SK-N-MC (cell line): ENCODE data around the gene FBLIM1.
"Not testable (repeated sequence)": the region's sequence is repeated elsewhere in the genome, so short reads cannot be mapped to it uniquely, and the experiment has no call there.

ENCODE experiments used
- DNase-seq: peaks from one replicate; pipeline ENCODE4 v3.0.0-alpha.2; 2011; ENCODE audit warnings: low read depth, low spot score
- H3K27ac ChIP-seq: fragments of 200-600 bp; sonication (generic); 2 replicates; pipeline ENCODE4 v1.5.1; 2016; ENCODE audit warnings: mixed run types
- H3K36me3 ChIP-seq: fragments of 200-600 bp; sonication (generic); 2 replicates; pipeline ENCODE4 v1.6.1; 2017; ENCODE audit warnings: antibody characterized with exemption, low read length, mixed read lengths; ENCODE audit not compliant: insufficient read depth
- H3K4me3 ChIP-seq: fragments of 200-600 bp; sonication (generic); 2 replicates; pipeline ENCODE4 v1.5.1; 2016
- H3K9ac ChIP-seq: fragments of 200-600 bp; sonication (generic); 2 replicates; pipeline ENCODE4 v1.8.0; 2017; ENCODE audit warnings: mixed run types, mixed read lengths; ENCODE audit not compliant: insufficient read length
- H3K9me3 ChIP-seq: fragments of 200-600 bp; sonication (generic); 2 replicates; pipeline ENCODE4 v1.6.1; 2017; ENCODE audit warnings: low read depth, mild to moderate bottlenecking, antibody characterized with exemption, low read length, moderate library complexity, mixed read lengths
- EZH2 ChIP-seq: fragments of 200-600 bp; sonication (generic); IDR thresholded peaks from one replicate; pipeline ENCODE4 v1.6.1; 2017; ENCODE audit warnings: antibody characterized with exemption
- FOXP2 ChIP-seq: optimal IDR thresholded peaks from 2 replicates; pipeline ENCODE3; 2011; ENCODE audit warnings: mild to moderate bottlenecking, moderate library complexity; ENCODE audit not compliant: insufficient read depth; ENCODE audit errors: extremely low read length, control extremely low read depth
- POLR2AphosphoS5 ChIP-seq: IDR thresholded peaks from 2 replicates; pipeline ENCODE4 v1.6.1; 2012; ENCODE audit warnings: mild to moderate bottlenecking, low read depth, low read length, borderline replicate concordance

Gene FBLIM1

GRCh38 chr1:15826810-15827507, 68.4 kb downstream of the FBLIM1 start:
- Histone ChIP-seq H3K4me3 (no peak overlapping the region), H3K27ac (no peak overlapping the region), H3K36me3 (no peaks in the 10 kb centered on the region), H3K9ac (no peak overlapping the region), H3K9me3 (no peaks in the 10 kb centered on the region)
- no peak for TF ChIP-seq EZH2
- TF ChIP-seq FOXP2: no peak
- no peak for DNase-seq

GRCh38 chr1:15827567-15827966, 69.0 kb downstream of the FBLIM1 start:
- not testable (repeated sequence) for H3K9ac ChIP-seq, H3K27ac ChIP-seq, H3K9me3 ChIP-seq, H3K36me3 ChIP-seq, H3K4me3 ChIP-seq, DNase-seq

GRCh38 chr1:15828931-15829330, 70.3 kb downstream of the FBLIM1 start:
- H3K9ac ChIP-seq, H3K9me3 ChIP-seq, H3K36me3 ChIP-seq, H3K4me3 ChIP-seq, DNase-seq, H3K27ac ChIP-seq: not testable (repeated sequence)

- H3K27ac ChIP-seq: no peak overlapping the region
These were observed 71.7 kb downstream of the FBLIM1 start for GRCh38 chr1:15830258-15830657.

GRCh38 chr1:15833069-15833679, 74.6 kb downstream of the FBLIM1 start:
- DNase-seq: no peak
- TF ChIP-seq POLR2AphosphoS5 (no peak), EZH2 (no peak)
- Histone ChIP-seq H3K9me3 (no peaks in the 10 kb centered on the region), H3K36me3 (no peaks in the 10 kb centered on the region), H3K27ac (peak overlapping the region; percentile 16; the same call in 1 of the 2 replicates), H3K4me3 (peak overlapping the region; percentile 84), H3K9ac (peak overlapping the region; percentile 95)

More at GRCh38 chr1:15830258-15830657, 71.7 kb downstream of the FBLIM1 start:
- TF ChIP-seq POLR2AphosphoS5: peak; percentile 20; the same call in 1 of the 2 replicates
- TF ChIP-seq FOXP2: no peak
- no peak for TF ChIP-seq EZH2
- Histone ChIP-seq H3K9me3 (no peaks in the 10 kb centered on the region), H3K36me3 (no peaks in the 10 kb centered on the region), H3K4me3 (no peak overlapping the region), H3K9ac (no peak overlapping the region)
- DNase-seq: no peak

- no peaks in the 10 kb centered on the region for H3K9me3 ChIP-seq
- no peak for DNase-seq
- TF ChIP-seq EZH2 (no peak), POLR2AphosphoS5 (no peak; the same call in 1 of the 2 replicates), FOXP2 (no peak)
These were observed 75.3 kb downstream of the FBLIM1 start for GRCh38 chr1:15833842-15834405.

GRCh38 chr1:15834406-15835204, 76.0 kb downstream of the FBLIM1 start:
- H3K27ac ChIP-seq: peak overlapping the region; percentile 99
- no peaks in the 10 kb centered on the region for H3K9me3 ChIP-seq
- DNase-seq: peak; percentile 95
- no peaks in the 10 kb centered on the region for H3K36me3 ChIP-seq
- H3K4me3 ChIP-seq: peak overlapping the region; percentile 84
- no peak for TF ChIP-seq FOXP2
- TF ChIP-seq EZH2: no peak
- peak; percentile 82 for TF ChIP-seq POLR2AphosphoS5
- peak overlapping the region; percentile 95 for H3K9ac ChIP-seq

More at GRCh38 chr1:15833842-15834405, 75.3 kb downstream of the FBLIM1 start:
- Histone ChIP-seq H3K4me3 (peak overlapping the region; percentile 84), H3K27ac (peak overlapping the region; percentile 99), H3K36me3 (no peaks in the 10 kb centered on the region), H3K9ac (peak overlapping the region; percentile 95)

GRCh38 chr1:15835205-15835740, 76.7 kb downstream of the FBLIM1 start:
- no peak for TF ChIP-seq POLR2AphosphoS5
- no peak for TF ChIP-seq FOXP2
- no peak for TF ChIP-seq EZH2
- Histone ChIP-seq H3K4me3 (peak overlapping the region; percentile 84), H3K9me3 (no peaks in the 10 kb centered on the region), H3K36me3 (no peaks in the 10 kb centered on the region), H3K27ac (peak overlapping the region; percentile 99), H3K9ac (peak overlapping the region; percentile 95)
- DNase-seq: no peak
